ENCODE data around the gene PCK2. TPM values are rescaled to one million over a fixed set of nuclear protein-coding genes. Genes with fewer than 3 reads are reported as not detected.

The PCK2 gene
- total and polyA plus RNA-seq, 2 of the 13 experiments (the other 11 are each of a cell fraction or from before 2014, with no cell fraction given): 129 to 272 TPM

DNA sequence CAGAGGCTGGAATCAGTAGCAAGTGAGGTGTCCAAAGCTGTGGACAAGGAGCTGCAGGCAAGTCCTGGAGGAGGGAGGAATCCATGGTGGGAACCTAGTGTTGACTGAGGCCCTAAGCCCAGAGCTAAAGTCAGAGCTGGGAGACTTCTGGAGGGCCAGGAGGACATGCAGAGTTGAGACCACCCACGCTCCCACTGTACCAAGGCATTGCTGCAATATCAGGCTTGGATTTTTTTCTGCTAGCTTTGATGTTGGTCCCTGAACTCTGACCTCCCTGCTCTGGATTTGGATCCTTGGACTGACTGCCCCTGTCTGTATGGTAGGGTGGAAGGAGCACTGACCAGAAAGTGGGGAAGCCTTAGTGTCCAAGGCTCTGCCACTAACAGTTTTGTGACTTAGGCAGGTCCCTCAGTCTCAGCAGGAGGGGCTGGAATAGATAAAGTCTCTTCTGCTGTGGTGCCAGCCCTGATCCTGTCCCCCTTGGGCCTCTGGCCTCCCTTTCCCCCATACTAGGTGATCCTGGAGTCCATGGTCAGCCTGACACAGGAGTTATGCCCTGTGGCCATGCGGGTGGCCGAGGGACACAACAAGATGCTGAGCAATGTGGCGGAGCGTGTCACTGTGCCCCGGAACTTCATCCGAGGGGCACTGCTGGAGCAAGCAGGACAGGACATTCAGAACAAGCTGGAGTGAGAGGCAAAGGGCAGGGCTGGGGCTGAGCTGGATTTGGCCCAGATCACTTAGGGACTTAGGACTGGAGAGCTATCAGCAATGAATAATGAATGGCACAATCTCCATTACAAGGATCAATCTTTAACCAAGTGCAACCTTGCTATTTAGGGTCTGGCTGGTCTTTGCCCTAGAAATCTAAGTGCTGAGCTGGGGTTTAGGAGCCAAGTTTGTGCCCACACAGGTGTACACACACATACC, 32.9 kb upstream of the PCK2 start (continued):
- TF ChIP-seq ZNF253 (CRISPR knock-in tag; IDR thresholded peaks at IDR 0.05; ENCODE audit: borderline replicate concordance): no peak
- 0 out of 2 replicates have a peak, but pooled peaks have one; percentile 46 for TF ChIP-seq PITX1 (CRISPR knock-in tag; IDR thresholded peaks at IDR 0.05)
- peak; percentile 86; the same call in 1 of the 2 replicates for TF ChIP-seq NR2F6 (IDR thresholded peaks at IDR 0.05)
- TF ChIP-seq NR2F6 (CRISPR knock-in tag; IDR thresholded peaks at IDR 0.05): peak; percentile 77
- TF ChIP-seq, protein P1, sequence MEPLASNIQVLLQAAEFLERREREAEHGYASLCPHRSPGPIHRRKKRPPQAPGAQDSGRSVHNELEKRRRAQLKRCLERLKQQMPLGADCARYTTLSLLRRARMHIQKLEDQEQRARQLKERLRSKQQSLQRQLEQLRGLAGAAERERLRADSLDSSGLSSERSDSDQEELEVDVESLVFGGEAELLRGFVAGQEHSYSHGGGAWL (CRISPR knock-in tag; IDR thresholded peaks at IDR 0.05): no peak; the same call in 1 of the 2 replicates
- no peak for TF ChIP-seq ZNF816 (CRISPR knock-in tag; IDR thresholded peaks at IDR 0.05; ENCODE audit: borderline replicate concordance)
- 0 out of 2 replicates have a peak, but pooled peaks have one; percentile 36 for TF ChIP-seq ZSCAN25 (CRISPR knock-in tag; IDR thresholded peaks at IDR 0.05)
- TF ChIP-seq KDM2A (CRISPR knock-in tag; IDR thresholded peaks at IDR 0.05; ENCODE audit: borderline replicate concordance, low read depth): 0 out of 2 replicates have a peak, but pooled peaks have one; percentile 21
- 0 out of 2 replicates have a peak, but pooled peaks have one; percentile 82 for TF ChIP-seq NFIB (CRISPR knock-in tag; IDR thresholded peaks at IDR 0.05; ENCODE audit: borderline replicate concordance)
- no peak for TF ChIP-seq ZNF354B (CRISPR knock-in tag; IDR thresholded peaks at IDR 0.05)
- TF ChIP-seq ZNF501 (CRISPR knock-in tag; IDR thresholded peaks at IDR 0.05): no peak
- TF ChIP-seq, protein P2, sequence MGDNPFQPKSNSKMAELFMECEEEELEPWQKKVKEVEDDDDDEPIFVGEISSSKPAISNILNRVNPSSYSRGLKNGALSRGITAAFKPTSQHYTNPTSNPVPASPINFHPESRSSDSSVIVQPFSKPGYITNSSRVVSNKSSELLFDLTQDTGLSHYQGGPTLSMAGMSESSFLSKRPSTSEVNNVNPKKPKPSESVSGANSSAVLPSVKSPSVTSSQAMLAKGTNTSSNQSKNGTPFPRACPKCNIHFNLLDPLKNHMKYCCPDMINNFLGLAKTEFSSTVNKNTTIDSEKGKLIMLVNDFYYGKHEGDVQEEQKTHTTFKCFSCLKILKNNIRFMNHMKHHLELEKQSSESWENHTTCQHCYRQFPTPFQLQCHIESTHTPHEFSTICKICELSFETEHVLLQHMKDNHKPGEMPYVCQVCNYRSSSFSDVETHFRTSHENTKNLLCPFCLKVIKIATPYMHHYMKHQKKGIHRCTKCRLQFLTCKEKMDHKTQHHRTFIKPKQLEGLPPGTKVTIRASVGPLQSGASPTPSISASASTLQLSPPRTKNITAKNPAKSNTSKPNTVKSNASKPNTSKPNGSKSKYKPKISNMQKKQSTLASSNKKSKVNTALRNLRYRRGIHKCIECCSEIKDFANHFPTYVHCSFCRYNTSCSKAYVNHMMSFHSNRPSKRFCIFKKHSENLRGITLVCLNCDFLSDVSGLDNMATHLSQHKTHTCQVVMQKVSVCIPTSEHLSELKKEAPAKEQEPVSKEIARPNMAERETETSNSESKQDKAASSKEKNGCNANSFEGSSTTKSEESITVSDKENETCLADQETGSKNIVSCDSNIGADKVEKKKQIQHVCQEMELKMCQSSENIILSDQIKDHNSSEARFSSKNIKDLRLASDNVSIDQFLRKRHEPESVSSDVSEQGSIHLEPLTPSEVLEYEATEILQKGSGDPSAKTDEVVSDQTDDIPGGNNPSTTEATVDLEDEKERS (CRISPR knock-in tag; IDR thresholded peaks at IDR 0.05): no peak
- TF ChIP-seq ZNF225 (CRISPR knock-in tag; IDR thresholded peaks at IDR 0.05): peak; percentile 47; the same call in 1 of the 2 replicates
- no peak for TF ChIP-seq AGO1 (IDR thresholded peaks at IDR 0.05; ENCODE audit: low read depth, low read length, poor library complexity, severe bottlenecking)
- TF ChIP-seq YEATS4 (CRISPR knock-in tag; IDR thresholded peaks at IDR 0.05; ENCODE audit: borderline replicate concordance): no peak
- 0 out of 2 replicates have a peak, but pooled peaks have one; percentile 27 for TF ChIP-seq TAF1 (CRISPR knock-in tag; IDR thresholded peaks at IDR 0.05)
- TF ChIP-seq, protein P3, sequence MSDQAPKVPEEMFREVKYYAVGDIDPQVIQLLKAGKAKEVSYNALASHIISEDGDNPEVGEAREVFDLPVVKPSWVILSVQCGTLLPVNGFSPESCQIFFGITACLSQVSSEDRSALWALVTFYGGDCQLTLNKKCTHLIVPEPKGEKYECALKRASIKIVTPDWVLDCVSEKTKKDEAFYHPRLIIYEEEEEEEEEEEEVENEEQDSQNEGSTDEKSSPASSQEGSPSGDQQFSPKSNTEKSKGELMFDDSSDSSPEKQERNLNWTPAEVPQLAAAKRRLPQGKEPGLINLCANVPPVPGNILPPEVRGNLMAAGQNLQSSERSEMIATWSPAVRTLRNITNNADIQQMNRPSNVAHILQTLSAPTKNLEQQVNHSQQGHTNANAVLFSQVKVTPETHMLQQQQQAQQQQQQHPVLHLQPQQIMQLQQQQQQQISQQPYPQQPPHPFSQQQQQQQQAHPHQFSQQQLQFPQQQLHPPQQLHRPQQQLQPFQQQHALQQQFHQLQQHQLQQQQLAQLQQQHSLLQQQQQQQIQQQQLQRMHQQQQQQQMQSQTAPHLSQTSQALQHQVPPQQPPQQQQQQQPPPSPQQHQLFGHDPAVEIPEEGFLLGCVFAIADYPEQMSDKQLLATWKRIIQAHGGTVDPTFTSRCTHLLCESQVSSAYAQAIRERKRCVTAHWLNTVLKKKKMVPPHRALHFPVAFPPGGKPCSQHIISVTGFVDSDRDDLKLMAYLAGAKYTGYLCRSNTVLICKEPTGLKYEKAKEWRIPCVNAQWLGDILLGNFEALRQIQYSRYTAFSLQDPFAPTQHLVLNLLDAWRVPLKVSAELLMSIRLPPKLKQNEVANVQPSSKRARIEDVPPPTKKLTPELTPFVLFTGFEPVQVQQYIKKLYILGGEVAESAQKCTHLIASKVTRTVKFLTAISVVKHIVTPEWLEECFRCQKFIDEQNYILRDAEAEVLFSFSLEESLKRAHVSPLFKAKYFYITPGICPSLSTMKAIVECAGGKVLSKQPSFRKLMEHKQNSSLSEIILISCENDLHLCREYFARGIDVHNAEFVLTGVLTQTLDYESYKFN (CRISPR knock-in tag; conservative IDR thresholded peaks at IDR 0.05): peak; percentile 35
- peak; percentile 63; the same call in 1 of the 2 replicates for TF ChIP-seq NCOR1 (IDR thresholded peaks at IDR 0.05; ENCODE audit: borderline replicate concordance, low read length)
- no peak for TF ChIP-seq ZNF775 (CRISPR knock-in tag; IDR thresholded peaks at IDR 0.05; ENCODE audit: borderline replicate concordance)
- no peak for TF ChIP-seq NKX3-1 (CRISPR knock-in tag; IDR thresholded peaks at IDR 0.05)
- TF ChIP-seq NR2F1 (CRISPR knock-in tag; IDR thresholded peaks at IDR 0.05): peak in 1 of 2 experiments; percentile 78; a peak in 2 of 4 replicates
- TF ChIP-seq CREM (IDR thresholded peaks at IDR 0.05): no peak
- TF ChIP-seq CREM (CRISPR knock-in tag; IDR thresholded peaks at IDR 0.05): peak; percentile 16; the same call in 1 of the 2 replicates
